GM12874 (cell line): Measurements from ENCODE around the gene NTRK3.

ENCODE experiments used
- CTCF ChIP-seq: IDR thresholded peaks from 2 replicates; pipeline ENCODE4 v1.5.1; 2011; ENCODE audit warnings: low read depth, mild to moderate bottlenecking, control low read depth, low read length, moderate library complexity; ENCODE audit not compliant: insufficient read depth

Gene NTRK3

DNA sequence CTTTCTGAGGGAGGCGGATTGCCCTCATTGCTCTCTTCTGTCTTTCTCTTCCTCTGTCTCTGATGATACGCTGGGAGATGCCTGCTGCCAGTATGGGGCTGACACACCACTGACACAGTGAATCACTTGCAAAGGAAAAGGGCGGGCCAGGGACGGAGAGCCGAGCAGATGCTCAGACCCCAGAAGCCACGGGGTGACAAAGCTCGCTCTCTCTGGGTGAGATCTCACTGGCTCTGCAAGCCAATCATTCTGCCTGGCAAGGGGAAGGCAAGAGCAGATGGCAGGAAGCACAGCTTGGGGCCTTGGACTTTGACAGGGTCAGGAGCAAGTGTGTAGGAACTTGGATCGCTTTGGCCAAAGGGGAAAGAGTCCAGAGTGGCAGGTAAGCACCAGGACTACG lies 198.7 kb downstream of the NTRK3 start:
- TF ChIP-seq CTCF, result no peak

DNA sequence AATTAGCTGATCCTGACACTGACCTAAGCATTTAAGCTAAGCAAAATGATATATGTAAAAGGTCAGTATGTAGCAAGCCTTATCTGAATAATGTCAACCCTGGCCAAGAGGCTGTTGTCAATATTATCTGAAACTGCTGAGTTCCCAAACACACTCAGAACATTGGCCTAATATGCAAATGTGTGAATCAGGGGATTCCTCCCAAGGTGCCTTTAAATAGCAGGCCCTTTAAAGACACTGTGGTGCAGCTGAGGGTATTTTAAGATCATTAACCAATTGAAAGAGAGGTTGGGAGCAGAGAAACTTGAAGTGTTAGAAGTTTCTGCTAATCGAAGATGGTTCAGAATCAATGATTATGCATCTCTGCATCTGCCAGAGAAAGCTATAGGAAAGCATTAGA lies 207.0 kb downstream of the NTRK3 start:
- TF ChIP-seq CTCF, result no peak

DNA sequence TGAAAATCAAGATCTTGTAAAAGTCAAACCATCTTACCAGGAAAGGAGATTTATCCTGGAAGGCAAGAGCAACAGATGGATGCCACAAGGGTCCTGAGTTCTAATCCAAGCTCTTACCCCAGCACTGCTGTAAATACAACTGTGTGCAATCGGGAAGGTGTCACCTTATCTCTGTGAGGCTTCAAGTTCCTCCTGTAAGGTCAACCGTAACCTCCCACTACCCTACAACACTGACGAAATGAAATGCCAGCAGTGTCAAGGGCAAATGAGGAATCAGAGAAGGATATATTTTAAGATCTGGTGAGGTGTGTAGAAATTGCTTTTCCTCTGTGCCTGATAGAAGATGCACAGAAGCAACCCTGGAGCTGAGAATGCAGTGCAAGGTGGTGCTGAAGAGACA lies 207.8 kb downstream of the NTRK3 start:
- no peak for TF ChIP-seq CTCF

- no peak for TF ChIP-seq CTCF
These were observed 208.3 kb downstream of the NTRK3 start for GRCh38 chr15:88048237-88048636.

- no peak for TF ChIP-seq CTCF
These were observed 209.9 kb downstream of the NTRK3 start for GRCh38 chr15:88046576-88047129.

DNA sequence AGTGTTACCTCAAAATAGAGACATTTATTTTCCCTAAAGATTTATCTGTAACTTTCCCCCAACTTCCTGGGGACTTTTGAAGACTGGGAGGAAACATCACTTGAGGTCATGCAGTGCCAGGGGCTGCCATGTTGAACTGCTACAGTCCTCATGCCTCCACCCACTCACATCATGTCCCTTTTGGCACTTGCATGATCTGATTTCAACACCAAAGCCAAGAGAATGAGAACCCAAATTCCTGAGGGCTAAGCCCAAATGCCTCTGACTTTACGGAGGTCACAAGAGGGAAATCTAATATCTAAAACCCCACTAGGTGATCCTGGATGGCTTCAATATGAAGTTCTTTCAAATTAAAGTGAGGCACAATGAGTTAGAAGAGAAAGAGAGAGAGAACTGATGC lies 213.1 kb downstream of the NTRK3 start:
- TF ChIP-seq CTCF, result no peak

- TF ChIP-seq CTCF, result no peak
These were observed 214.5 kb downstream of the NTRK3 start for GRCh38 chr15:88042047-88042446.
